ENCODE data around the gene SGTA.

The SGTA gene

DNA sequence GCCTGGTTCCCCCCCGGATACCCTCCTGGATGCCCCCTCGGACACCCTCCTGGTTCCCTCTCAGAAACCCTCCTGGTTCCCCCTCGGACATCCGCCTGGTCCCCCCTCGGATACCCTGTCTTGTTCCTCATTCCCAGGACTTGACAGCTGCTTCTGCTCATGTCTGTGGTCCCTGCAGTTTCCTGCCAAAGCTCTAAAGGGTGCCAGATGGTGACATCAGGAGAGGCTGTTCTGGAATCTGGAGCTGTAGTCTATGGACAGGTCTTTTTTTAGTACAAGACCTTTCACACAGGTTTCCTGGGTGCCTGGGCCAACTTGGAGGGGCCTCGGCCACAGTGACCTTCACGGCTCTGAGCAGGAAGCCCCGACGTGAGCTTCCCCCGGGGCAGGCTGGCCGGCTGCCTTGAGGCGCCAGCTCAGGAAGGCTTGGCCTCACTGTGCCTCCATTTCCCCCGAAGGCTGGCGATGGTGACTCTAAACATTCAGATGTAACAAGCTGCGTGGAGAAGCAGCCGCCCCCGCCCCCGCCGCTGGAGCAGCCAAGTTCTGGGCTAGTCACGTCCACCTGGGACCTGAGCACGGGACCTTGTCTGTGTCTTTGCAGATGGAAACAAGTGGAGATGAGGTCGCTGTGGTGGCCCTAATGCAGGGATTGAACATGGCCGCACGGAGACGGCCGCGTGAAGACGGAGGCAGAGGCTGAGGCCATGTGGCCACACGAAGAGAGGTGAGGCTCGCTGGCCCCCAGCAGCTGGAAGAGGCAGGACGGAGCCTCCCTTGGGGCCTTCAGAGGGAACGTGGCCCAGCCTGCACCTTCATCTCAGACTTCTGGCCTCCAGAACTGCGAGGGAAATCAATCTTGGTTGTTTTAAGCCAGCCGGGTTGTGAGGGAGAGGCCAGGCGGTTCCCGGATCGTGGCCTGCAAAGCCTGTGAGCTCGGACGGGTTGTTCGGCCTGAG is 12.7 kb downstream of the SGTA start:
- no peak for DNase-seq (ENCODE audit: low read depth)

DNA sequence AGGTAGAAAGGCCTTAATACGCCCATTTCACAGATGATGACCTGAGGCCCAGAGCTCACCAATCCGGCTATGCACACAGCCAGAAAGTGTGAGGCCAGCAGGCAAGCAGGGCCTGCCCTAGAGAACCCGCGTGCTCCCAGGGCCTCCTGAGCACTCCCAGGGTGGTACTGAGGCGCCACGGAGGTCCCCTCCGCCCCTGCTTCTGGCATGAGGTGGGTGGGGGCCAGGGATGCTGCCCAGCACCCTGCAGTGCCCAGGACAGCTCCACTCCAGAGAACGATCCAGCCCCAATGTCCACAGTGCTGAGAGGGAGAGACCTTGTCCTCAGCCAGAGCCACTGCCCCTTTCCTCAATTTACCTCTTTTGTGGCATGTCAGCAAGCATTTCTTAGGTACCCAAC is 13.9 kb downstream of the SGTA start:
- no peak for DNase-seq (ENCODE audit: low read depth)

DNA sequence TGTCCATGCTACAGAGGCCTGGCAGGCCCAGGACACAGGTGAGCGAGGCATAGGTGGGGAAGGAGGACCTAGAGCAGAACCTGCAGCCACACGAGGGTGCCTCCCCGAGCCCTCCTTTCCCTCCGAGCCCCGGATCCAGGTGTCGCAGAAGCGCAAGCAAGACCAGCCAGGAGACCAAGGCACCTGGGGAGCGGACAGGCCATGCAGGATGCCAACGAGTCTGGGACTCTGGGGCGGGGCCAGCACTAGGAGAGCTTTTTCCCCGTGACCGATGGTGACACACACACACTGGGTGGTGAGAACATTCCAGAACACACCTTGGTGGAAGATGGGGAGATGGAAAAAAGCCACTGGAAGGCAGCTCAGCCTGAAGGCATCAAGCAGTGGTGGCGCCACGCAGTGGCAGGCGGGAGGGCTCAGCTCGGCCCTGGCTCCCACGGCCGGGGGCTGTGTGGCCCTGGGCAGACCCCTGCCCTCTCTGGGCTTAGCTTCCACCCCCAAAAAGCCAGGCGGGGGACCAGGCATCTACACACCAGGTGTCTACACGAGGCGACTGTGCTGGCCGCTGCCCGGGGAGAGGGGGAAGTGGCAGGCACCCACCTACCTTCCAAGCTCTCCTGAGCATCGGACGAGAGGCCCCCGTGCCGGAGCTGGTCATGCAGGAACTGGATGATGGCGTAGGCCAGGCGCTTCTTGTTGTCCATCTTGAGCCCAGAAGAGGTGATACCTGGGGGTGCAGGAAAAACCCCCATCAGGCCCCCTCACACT is 14.5 kb downstream of the SGTA start:
- DNase-seq (ENCODE audit: low read depth) = no peak

DNA sequence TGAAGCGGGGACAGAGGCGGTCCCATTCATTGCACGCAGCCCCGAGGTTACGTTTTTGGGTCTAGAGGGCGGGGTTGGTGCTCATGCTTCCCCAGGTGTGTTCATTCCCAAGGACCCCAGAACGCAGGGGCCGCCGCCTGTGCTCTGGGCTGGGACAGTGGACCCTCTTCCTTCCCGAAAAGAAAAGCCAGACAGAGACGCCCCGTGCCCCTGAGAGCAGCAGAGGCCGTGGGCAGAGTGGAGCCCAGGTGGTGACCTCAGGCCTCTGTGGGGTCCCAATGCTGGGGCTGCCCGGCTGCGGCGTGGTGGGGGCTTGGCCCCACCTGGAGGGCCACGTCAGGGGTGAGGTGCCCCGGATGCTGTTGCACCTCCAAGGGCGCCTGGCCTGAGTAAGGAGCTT is 15.4 kb downstream of the SGTA start:
- no peak for DNase-seq (ENCODE audit: low read depth)

DNA sequence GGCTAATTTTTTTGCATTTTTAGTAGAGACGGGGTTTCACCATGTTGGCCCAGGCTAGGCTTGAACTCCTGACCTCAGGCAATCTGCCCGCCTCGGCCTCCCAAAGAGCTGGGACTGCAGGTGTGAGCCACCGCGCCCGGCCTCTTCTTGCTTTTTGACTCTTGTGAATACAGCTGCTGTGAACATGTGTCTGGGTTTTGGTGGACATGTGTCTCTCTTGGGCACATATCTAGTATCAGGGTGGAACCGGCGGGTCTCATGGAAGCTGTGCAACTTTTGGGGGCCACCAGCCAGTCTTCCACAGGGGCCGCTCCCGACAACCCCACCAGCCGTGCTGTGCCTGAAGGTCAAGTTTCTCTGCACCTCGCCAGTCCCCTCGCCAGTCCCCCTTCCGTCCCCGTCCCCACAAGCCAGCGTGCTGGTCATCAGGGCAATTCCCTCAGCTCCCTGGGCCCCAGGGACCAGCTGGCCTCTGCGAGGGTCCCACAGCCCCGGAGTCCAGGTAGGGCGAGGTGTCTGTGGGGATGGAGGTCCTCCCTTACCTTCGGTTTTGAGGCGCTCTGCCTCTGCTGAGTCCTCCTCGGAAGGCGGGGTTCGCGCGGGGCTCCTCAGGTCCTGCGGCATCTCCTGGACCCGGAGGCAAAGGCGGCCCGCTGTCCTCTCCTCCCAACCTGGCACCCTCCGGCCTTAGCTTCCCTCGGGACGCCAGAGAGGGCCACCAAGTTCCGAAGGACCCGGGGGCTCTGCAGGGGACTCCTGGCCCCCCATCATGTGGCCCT is 16.3 kb downstream of the SGTA start:
- no peak for DNase-seq (ENCODE audit: low read depth)

GRCh38 chr19:2765376-2765775 is 17.7 kb downstream of the SGTA start:
- no peak for DNase-seq (ENCODE audit: low read depth)

GRCh38 chr19:2764945-2765344 is 18.1 kb downstream of the SGTA start:
- no peak for DNase-seq (ENCODE audit: low read depth)

DNA sequence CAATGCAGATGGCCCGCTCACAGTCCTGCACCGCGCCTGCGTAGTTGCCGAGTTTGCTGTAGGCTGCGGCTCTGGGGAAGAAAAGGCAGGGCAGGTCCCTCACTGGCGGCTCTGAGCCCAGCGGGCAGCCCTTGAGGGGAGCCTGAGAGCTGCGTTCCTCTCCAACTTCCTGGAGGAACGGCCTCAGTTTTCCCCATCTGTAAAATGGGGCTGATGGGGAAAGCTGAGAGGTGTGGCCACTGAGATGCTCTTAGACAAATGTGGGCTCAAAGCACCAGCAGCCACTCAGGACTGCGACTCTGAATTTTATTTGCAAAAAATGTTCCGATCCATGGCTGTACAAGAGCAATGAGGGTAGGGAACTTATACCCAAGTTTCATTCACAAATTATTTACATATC is 19.4 kb downstream of the SGTA start:
- no peak for DNase-seq (ENCODE audit: low read depth)

DNA sequence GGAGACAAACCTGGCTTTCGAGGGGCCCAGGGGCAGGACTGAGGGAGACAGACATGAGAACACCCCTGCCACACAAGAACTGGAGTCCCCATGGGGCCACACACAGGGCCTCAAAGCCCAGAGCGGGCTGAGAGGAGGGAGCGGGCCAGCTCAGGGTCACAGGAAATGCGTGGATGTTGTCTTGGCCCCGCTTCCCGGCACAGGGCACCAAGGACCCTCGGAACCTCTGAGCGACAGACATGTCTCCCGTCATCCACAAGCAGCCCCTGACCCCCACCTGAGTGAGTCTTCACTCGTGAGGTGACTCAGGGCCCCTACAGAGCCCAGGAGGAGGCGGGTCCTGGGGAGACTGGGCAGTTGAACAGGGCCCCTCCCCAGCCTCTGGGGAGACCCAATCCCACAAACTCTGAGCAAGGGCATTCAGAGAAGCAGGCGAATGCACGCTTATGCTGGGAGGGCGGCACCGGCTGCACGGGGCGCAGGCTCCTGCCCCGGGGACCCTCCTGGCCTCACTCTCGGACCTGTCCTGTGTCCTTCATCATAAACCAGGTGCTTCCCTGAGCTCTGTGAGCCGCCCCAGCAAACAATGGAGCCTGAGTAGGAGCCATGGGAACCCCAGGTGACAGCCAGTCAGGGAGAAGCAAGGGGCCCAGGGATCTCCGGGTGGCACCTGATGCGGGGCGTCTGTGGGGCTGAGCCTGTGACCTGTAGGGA is 20.1 kb downstream of the SGTA start:
- no peak for DNase-seq (ENCODE audit: low read depth)

GRCh38 chr19:2761876-2762782 is 20.9 kb downstream of the SGTA start:
- no peak for DNase-seq (ENCODE audit: low read depth)

DNA sequence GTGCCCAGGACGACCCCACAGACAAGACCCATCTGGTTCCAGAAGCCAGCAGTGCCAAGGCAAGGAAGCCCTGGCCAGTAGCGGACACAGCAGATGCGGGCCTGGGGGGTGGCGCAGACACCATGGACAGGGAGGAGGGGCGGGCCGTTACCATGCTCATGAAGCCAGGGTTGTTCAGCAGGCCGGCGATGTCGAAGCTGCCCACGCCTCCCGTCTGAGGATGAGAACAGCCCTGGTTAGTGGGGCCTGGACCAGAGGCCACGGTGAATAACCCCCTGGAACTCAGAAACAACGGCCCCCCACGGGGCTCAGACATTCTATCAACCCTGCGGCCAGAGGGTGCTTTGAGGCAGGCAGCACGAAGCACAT is 21.8 kb downstream of the SGTA start:
- no peak for DNase-seq (ENCODE audit: low read depth)

DNA sequence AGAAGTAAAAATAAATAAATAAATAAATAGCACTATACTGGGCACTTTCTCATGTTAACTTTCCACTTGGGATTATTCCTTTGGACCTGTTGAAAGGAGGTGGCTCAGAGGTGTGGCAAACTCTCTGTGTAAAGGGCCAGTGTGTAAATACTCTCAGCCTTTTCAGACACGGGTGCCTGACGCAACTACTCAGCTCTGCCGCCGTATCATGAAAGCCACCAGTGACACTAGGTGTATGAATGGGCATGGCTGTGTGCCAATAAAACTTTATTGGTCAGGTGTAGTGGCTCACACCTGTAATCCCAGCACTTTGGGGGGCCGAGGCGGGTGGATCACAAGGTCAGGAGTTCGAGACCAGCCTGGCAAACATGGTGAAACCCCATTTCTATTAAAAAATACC is 23.1 kb downstream of the SGTA start:
- no peak for DNase-seq (ENCODE audit: low read depth)

- DNase-seq (ENCODE audit: low read depth) = no peak
Observed at GRCh38 chr19:2759362-2759761, 23.7 kb downstream of the SGTA start.

DNA sequence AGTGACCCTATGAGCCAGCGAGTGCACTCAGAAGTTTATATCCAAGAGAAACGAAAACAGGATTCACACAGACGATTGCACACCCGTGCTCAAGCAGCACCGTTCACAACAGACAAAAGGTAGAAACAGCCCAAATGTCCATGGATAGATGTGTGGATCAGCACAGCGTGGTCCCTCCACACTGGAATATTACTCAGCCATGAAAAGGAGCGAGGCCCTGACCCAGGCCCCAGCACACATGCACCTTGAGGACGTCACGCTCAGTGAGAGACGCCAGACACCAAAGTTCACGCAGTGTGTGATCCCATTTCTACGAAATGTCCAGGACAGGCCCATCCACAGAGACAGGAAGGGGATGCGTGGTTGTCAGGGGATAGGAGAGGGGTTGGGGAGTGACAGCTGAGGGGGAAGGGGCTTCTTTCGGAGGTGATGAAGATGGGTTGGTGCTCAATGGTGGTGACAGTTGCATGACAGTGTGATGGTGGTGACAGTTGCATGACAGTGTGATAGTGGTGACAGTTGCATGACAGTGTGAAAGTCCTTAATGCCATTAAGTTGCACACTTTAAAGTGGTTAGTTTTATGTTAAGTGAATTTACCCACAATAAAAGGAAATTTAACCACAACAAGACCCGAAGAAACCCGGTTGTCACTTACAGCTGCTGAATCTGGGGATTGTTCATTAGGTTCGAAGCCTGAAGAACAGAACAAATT is 24.3 kb downstream of the SGTA start:
- DNase-seq (ENCODE audit: low read depth) = no peak

- DNase-seq (ENCODE audit: low read depth) = no peak
Observed at GRCh38 chr19:2756921-2757881, 25.9 kb downstream of the SGTA start.

GRCh38 chr19:2756477-2756876 is 26.6 kb downstream of the SGTA start:
- no peak for DNase-seq (ENCODE audit: low read depth)

GRCh38 chr19:2755811-2756210 is 27.3 kb downstream of the SGTA start:
- no peak for DNase-seq (ENCODE audit: low read depth)

DNA sequence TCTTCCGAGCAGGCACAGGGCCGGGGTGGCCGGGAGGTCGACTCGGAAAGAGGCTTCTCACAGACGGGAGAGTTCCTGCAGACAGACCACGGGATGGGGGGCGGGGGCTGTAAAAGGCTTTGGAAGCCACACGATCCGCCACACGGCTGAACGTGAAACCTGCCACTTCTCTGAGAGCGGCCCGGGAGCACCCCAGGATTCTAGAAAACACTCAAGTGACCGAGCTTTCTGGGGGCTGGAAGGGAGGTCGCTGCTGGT is 27.7 kb downstream of the SGTA start:
- DNase-seq (ENCODE audit: low read depth) = no peak

Data from stimulated activated CD8-positive, alpha-beta memory T cell treated with anti-CD3 and anti-CD28 coated beads, Interleukin-4, amount 100 ng/mL, for 24 hours (primary cell).